HG03139 (cell line): ENCODE measurements around the gene EMD.
"Not testable (repeated sequence)": the region's sequence is repeated elsewhere in the genome, so short reads cannot be mapped to it uniquely, and the experiment has no call there.

Experiments used
- ATAC-seq: cut with Tn5 transposase; IDR thresholded peaks from one replicate; pipeline ENCODE4 v1.9.1; 2021; ENCODE audit not compliant: unreplicated experiment

Gene EMD

DNA sequence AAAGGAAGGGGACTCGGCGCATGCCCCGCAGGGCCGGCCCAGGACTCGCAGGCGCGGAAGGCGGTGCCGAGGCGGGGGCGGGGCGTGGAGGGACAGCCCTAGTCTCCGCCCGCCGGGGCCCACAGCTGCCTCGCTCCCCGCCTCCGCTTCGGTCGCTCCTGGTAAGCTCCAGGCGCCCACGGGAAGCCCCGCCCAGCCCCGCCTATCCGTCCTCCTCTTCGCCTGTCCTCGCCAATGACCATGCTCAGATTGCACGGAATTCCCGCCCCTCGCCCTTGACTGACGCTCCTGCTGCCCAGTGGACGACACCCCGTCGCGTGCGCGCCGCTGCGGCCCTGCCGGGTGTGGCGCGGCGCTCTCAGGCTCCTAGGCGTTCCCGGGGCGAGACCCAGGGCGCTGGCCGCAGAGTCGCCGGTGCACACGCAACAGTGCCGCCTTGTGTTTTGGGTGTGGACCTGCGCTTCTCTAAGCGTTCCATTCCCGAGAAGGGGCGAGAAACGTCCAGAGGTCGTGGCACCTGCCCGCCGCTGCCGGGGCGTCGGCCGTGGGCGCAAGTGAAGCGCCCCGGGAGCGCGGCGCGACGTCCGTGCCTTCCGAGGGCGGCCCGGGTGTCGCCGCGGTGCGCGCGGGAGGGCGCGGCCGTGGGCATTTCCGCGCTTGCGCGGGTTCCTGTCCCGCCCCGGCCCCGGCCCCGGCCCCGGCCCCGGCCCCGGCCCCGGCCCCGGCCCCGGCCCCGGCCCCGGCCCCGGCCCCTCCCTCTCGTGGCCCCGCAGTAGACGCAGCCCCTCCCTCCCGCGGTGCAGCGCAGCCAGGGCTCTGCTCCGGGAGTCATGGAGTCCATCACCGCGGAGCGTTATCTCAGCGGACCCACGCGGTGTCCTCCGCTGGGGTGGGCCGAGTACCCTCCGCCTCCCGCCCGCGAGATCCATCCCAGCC, 11.0 kb downstream of the EMD start:
- peak; percentile 67 for ATAC-seq

DNA sequence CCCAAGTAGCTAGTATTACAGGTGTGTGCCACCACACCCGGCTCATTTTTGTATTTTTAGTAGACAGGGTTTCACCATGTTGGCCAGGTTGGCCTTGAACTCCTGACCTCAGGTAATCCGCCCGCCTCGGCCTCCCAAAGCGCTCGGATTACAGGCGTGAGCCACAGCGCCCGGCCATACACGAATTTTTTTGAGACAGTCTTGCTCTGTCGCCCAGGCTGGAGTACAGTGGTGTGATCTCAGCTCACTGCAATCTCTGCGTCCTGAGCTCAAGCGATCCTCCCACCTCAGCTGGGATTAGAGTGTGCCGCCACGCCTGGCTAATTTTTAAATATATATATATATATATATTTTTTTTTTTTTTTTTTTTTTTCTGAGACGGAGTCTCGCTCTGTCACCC, 17.3 kb downstream of the EMD start:
- ATAC-seq = not testable (repeated sequence)

DNA sequence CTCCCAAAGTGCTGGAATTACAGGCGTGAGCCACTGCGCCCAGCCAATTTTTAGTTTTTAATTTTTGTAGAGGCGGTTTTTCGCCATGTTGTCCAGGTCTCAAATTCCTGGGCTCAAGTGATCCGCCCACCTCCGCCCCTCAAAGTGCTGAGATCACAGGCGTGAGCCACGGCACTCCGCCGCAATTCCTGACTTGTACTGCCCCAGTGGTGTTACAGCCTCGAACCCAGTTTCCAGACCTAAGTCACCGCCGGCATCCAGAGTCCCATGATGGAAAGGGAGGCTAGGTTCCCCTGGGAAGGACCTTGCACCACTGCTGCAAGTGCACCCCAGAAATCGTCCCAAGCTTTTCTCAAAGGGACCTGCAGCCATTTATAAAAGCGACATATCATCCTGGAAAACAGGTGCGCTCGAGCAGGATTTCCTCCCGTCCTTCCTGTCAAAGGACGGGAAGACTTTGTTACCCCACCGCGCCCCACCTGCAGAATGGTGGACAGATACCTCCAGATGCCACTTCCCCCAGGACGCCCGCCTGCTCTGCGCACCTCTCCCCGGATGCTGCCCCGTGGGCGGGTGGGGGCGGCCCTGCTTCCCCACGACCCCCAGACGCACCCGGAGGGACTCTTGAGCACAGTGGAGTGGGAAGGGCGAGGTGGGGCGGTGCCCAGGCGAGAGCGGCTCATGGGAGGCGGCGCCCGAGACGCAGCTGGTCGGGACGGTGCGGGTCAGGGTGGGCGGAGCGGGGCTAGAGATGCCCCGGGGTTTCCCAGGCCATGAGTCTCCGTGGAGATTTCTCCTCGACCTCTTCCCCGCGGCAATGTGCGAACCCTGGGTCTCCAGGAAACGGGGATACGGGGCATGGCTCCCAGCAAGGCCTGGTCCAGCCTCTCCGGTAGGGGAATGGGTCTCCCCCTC, 18.1 kb downstream of the EMD start:
- ATAC-seq = peak; percentile 41

DNA sequence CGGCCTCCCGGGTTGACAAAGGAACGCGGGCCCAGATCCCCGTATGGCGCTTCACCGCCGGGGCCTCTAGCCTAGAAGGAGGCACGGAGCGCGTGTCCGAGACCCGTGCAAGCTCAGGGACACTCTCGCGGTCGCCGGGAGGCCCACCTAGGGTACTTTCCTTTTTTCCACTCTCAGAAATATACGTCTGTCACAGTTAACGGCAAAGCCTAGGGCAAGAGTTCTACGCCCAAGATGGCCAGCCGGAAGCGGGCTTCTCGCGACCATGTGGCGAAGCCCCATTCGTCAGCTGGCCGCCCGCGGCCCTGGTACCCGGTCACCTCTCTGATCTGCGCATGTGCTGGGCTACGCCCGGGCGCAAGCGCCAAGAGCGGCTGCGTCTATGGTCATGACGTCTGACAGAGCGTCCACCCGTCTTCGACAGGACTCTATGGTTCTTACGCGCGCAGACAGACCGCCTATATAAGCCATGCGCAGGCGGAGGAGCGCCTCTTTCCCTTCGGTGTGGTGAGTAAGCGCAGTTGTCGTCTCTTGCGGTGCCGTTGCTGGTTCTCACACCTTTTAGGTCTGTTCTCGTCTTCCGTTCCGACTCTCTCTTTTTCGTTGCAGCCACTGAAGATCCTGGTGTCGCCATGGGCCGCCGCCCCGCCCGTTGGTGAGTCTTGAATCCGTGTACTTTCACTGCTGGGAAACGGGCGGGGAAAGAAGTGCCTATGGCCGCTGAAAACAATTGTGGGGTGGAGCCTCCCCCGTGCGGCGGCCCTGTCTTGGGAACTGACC, 19.0 kb downstream of the EMD start, which contains the start of gene RPL10:
RPL10 (plus strand) TSS at position 490 of the 780 bp plus-strand sequence; CDS start at position 633, 143 bp downstream.
- ATAC-seq = peak; percentile 69

DNA sequence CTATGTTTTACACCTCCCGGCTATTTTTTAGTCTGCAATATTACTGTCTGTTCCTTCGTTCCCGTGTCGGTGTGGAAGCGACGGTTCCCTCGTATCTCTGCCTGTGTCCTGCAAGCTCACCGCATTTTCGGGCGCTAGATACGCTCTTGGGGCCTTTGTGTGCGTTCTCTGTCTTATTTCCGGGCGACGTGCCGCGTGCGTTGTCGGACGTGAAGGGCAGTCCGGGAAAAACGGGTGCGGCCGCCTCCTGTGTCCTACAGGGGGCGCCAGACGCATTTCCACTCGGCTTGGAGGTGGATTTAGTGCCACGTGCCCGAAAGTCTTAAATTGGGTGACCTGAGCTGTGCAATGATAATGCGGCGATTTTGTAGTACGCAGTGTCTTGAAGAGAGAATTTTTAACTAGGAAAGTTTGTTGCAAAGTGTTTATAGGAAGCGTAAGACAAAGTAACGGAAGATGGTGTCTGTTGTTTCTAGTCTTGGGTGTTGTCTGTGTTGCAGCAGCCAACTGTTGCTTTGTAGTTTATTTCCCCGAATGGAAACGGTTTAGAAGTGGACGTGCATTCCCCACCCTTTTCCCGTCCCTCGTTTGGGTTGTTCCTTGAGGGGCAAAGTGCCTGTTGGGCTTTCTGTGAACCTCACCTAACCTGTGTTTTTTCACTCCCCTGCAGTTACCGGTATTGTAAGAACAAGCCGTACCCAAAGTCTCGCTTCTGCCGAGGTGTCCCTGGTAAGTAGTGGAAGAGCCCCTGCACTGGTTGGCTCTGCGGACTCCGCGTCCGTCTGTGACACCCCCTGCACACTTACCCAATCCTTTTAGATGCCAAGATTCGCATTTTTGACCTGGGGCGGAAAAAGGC, 19.8 kb downstream of the EMD start:
- ATAC-seq = no peak

DNA sequence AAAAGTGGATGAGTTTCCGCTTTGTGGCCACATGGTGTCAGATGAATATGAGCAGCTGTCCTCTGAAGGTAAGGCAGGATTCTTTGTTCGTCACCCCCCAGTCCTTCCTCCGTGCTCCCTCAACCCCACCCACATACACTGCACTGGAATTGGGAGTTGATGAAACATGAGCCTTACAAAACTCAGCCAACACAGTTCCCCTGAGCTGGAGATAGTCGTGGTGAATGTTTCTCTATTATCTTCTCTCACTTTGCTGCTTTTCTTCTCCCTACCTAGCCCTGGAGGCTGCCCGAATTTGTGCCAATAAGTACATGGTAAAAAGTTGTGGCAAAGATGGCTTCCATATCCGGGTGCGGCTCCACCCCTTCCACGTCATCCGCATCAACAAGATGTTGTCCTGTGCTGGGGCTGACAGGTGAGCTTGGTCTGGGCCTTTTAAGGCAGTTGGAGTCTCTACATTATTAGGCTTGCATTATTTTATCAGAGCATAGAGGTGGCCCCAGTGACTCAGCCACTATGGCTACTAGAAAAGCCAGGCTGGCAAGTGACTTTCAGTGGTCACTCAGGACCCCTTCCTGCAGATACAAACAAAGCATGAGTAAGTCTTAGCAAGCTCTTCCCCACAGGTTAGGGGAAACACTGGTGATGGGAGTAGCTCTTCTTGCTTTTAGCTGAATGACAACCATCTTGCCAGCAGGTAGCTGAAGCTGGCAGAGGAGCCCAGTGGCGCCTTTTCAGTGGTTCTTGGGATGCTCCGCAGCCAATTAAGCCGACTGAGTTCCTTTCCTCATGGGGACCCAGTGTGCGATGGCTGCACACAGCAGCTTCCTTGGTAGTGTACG, 20.7 kb downstream of the EMD start:
- ATAC-seq = no peak

DNA sequence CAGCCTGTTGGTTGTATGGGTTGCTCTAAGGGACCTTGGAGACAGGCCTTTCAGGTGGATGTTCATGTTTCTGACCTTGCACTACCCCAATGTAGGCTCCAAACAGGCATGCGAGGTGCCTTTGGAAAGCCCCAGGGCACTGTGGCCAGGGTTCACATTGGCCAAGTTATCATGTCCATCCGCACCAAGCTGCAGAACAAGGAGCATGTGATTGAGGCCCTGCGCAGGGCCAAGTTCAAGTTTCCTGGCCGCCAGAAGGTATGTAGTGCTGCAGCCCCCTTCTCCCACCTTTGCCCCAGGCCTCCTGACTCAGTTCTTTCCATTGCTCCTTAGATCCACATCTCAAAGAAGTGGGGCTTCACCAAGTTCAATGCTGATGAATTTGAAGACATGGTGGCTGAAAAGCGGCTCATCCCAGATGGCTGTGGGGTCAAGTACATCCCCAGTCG, 21.3 kb downstream of the EMD start:
- not testable (repeated sequence) for ATAC-seq

DNA sequence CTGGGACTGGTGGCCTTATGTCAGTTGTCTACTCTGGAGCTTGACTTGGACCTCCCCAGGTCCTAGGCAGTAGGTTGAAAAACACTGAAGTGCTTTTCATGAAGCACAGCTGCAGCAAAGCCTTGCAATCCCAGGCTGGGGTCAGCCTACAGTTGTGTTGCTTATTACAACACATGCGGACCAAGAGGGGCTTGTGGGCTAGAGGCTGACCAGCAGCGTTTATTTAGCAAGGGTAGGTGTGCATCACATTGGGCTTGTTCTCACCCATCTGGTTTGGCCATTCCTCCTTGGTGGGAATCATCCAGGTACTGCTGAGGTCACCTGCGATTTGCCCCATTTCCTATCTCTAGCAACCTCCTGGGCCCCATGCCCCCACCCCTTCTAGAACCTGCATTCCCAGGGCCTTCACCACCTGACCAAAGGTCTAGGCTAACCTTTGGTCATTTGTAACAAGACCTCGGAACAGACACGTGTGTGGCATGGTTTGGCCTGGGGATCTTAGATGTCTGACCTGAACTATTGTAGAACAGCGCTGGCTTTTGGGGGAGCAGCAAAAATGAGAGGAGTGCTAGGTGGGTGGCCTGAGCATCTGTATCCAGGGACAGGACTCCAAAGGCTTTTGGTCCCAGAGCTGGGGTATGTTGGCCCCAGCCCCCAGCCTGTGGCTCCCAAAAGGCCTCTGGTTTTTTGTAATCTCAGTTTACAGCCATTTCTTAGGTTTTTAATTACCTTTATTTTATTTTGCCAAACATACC, 22.1 kb downstream of the EMD start:
- no peak for ATAC-seq

DNA sequence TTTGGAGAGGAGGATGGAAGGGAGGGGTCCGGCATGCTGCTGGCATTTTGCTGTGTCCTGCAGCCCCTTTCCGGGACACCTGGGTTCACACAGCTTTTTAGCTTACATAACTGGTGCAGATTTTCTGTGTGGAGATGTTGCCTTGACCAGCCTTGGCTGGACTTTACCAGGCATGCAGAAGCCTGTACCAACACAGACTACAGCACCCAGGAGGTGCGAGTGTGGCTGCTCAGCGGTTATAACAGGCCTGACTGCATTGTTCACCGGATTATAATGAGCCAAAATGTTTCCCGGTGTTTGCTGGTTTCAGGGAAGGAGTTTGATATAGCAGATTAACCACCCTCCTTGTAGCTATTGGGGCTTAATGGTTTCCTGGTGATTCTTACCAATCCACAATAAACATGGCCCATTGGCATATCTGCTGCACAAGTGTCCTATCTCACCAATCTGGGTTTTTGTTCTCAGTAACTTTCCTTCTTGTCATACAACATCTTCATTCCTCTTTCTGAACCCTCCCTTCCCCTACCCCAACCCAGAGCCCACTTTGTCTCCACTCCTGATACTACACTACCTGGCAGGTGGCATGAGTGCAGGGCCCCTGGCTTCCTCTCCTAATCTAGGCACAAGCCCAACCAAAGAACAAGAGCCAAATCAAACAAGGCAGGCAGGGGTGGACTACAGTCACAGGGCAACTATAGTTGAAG, 23.0 kb downstream of the EMD start:
- no peak for ATAC-seq

DNA sequence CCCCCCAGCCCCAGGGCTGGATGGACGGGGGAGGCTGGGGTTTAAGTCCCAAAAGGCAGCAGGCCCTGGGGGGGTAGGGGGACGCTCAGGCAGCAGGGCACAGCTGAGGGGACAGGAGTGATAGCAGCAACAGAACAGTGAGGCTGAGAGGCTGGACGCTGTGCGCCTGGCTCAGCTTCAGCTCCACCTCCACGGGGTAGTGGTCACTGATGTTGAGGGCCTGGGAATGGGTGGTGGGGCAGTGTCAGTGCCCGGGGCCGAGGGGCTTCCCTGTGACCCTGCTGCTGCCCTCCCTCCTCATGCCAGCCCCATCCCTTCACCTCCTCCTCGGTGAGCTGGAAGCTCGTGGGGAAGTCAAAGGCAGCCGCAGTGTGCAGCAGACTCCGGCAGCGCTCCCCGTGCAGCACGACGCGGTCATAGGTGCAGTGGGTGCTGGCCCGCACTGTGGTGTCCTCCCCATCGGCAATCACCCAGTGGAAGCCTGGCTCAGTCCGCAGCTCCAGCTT, 23.6 kb downstream of the EMD start:
- no peak for ATAC-seq

DNA sequence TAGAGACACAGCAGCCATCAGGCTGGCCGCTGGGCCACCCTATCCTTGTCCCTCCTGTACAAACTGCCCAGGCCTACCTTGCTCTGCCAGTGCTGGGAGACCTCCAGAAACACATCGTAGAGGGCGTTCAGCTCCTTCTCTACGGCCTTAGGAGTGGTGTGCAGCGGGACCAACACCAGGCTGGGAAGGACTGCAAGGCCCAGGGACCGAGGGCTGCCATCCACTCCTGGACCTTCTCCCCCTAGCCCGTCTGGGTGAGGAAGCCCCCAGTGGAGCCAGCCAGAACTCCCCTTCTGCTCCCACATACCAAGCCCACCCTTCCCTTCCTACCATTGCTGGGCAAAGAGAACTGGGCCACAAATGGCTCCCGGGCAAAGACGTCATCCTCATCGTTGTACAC, 24.1 kb downstream of the EMD start:
- ATAC-seq = no peak

DNA sequence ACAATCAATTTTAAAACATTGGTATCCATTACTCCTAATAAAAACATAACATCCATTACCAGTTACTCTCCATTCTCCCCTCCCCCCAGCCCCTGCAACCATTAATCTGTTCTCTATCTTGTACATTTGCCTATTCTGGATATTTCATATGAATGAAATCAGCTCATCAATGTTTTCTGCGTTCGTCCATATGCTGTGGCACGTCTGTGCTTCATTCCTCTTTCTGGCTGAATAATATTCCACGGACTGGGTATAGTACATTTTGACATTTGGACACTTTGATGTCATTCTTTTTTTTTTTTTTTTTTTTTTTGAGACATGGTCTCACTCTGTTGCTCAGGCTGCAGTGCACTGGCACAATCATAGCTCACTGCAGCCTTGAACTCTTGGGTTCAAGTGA, 24.8 kb downstream of the EMD start:
- no peak for ATAC-seq

DNA sequence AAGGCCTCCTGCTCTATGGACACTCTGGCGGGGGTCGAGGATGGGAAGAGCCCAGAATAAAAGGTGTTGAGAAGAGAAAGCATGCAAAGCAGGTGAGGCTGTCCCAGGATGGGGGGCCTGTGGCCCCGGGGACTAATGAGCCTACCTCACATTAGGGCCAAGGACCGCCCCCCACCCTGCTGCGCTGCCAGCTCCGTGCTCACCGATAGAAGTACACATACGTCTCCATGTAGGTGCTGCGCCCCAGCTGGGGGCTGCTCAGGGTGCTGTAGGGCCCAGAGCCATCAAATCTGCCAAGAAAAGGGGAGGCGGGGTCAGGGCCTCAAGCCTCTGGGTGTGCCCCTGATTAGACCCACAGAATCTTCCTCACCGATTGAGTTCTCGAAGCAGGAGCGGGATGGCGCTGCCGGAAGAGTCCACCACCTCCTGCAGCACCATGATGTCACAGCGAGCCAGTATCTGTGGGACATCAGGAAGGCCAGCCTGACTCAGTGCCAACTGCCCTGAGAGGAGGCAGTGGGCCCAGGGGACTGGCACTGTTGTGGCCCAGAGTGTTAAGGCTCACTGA, 25.6 kb downstream of the EMD start:
- ATAC-seq = no peak

DNA sequence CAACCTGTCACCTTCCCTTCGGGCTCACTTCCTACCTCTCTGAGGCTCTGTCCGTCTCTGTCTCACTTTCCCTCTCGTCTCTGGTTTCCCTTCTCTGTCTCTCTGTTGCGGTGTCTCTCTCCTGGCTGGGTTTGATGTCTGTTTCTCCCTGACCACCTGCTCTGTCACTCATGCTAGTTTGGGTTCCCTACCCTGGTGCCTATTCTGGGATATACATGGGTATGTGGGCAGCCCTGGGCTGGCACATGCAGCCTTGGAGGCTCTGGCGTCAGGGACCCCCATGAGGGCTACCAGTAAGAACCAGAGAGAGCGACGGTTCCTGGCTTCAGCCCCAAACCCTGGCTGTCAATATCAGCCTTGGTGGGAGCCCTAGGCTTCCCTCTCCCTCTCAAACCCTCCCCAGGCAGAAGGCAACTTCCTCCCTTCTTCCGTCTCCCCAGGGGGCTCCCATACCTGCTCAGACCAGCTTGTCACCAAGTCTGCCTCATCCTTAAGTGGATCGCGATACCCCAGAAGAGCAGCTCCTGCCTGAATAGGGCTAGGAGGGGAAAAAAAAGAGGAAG, 29.6 kb downstream of the EMD start:
- no peak for ATAC-seq

DNA sequence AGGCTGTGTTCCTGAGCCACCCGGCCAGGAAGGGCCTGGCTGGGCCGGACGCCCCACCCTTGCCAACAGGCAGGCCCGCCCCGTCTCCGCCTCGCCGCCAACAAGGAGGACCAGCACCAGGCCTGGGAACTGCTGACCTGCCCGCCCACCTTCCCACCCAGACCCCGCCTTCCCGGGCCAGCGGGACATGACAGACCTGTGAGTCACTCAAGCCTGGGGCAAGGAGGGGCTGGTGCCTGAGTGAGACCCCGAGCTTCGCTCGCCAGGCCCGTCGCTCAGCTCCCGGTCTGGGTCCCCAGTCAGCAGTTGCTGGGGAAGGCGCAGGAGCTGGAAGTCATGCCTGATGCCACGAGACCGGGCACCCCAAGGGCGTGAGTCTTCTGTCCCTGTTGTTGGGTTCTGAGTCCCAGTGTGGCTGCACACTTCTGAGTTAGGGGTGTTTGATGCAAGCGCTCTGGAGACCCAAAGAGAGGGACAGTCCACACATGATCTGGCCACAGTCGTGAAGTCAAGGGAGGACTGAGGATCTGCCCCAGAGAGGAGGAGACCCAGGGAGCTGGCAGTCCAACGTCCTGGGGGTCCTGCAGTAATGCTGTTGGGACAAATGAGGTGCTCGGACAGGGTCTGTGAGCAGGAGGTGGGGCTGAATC, 30.3 kb downstream of the EMD start, which contains the start of gene DNASE1L1:
DNASE1L1 (minus strand) TSS at position 33 of the 650 bp plus-strand sequence. CDS start 3,686 bp downstream, outside the sequence.
- ATAC-seq = no peak

DNA sequence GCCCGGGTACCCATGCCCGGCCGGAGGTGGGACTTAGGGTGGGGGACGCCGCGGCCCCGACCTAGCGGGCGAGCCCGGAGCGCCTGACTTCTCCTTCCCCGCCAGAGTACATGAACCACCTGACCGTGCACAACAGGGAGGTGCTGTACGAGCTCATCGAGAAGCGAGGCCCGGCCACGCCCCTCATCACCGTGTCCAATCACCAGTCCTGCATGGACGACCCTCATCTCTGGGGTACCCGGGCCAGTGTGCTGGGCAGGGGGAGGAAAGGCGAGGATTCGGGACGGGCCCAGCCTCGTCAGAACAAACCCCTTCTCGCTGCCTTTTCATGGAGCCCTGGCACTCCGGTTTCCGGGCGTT, 32.9 kb downstream of the EMD start:
- no peak for ATAC-seq
